GM21390 (cell line): ENCODE results near the gene ATP6V1G2.
A peak's percentile ranks its signal among the peaks of the same experiment; 100 is the strongest.
"Not testable (repeated sequence)": the region's sequence is repeated elsewhere in the genome, so short reads cannot be mapped to it uniquely, and the experiment has no call there.

Experiments used
- ATAC-seq: cut with Tn5 transposase; IDR thresholded peaks from one replicate; pipeline ENCODE4 v1.9.1; 2021; ENCODE audit not compliant: unreplicated experiment

ATP6V1G2 gene

DNA sequence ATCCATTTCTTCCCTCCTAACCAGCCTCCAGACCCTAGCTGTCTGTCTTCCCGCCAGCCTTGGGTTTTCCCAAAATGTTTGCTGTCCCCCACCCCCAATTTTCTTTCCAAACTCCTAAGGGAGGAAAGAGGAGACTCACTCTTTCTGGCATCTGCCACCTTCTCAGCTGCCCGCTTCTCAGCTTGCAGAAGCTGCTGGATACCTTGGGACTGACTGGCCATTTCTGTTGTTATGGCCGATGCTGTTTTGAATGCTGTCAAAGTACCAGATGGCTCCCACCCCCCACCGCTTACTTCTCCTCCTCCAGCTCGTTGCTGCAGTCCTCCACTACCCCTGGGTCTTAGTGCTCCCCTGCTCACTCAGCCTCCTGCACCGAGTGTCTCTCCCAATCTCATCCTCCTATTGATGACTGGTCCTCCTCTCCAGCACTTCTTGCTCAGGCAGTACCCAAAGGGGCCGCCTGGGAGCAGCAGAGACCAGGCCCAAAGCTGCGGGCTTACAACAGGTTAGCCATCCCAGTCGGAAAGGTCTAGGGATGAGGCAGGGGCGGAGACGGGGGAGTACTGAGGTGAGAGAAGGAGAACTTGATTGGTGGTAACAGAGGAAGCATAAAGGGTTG is at the start of gene ATP6V1G2:
Gene ATP6V1G2 (minus strand): TSS at position 270 of the 619 bp plus-strand sequence. CDS start 49 bp downstream, at position 221.
- ATAC-seq: peak; percentile 43

DNA sequence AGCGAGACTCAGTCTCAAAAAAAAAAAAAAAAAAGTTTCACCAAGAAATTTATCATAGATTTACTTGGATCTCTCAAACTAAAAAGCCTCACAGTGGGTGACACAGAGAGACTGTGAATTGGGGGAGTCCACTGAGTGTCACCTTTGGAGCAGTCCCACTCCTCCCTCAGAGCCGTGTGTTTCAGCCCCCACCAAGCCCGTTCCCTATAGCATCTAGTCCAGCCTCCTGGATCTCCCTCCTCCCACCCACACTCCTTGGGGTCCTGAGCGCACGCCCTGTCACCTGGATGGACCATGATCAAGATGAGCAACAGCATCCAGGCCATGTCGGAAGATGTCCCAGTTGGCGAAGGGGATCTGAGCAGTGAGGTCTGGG is 46.0 kb upstream of the ATP6V1G2 start:
- ATAC-seq: no peak

DNA sequence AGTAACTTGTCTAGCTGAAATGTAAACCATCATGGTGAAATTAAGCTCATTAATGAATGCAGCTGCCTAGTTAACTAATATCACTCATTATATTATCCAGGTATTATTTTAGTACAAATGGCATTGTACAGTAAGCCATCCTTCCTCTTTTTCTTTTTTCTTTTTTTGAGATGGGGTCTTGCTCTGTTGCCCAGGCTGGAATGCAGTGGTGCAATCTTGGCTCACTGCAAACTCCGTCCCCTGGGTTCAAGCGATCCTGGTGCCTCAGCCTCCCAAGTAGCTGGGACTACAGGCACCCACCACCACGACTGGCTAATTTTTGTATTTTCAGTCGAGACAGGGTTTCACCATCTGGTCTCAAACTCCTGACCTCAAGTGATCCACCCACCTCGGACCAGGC is 44.3 kb upstream of the ATP6V1G2 start:
- not testable (repeated sequence) for ATAC-seq

DNA sequence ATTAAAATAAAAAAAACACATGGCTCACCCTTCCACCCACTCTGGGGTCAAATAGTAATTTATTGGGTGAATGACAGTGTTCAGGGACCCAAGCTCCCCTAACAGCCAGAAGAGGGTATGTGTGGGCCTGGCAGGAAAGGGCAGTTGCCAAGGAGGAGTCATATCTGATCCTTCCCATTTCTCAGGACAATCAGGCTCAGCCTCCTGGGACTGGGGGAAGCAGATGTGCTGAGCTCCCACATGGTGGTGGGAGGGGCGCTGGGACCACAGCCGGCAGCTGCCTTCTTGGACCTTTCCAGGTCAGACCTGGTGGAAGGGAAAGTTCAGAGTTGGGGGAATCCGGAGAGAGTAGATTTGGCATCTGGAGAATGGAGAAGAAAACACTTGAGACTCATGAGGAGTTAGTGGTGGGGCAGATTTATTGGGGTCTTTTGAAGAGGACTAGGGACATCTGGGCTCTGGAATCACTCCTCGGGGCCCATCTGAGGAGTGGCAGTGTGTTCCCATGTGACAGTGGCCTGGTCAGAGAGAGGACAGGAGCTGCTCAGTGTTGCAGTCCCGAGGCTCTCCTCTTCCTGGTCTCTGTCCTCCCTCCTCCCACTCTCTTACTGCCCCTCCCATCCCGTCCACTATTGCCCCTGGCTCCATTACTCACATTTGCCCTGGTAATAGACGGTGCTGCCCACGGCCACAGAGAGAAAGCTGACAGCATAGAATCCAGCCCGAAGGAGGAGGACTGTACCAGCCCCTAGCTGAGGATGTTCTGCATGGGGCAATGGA is 42.7 kb upstream of the ATP6V1G2 start:
- ATAC-seq: no peak

DNA sequence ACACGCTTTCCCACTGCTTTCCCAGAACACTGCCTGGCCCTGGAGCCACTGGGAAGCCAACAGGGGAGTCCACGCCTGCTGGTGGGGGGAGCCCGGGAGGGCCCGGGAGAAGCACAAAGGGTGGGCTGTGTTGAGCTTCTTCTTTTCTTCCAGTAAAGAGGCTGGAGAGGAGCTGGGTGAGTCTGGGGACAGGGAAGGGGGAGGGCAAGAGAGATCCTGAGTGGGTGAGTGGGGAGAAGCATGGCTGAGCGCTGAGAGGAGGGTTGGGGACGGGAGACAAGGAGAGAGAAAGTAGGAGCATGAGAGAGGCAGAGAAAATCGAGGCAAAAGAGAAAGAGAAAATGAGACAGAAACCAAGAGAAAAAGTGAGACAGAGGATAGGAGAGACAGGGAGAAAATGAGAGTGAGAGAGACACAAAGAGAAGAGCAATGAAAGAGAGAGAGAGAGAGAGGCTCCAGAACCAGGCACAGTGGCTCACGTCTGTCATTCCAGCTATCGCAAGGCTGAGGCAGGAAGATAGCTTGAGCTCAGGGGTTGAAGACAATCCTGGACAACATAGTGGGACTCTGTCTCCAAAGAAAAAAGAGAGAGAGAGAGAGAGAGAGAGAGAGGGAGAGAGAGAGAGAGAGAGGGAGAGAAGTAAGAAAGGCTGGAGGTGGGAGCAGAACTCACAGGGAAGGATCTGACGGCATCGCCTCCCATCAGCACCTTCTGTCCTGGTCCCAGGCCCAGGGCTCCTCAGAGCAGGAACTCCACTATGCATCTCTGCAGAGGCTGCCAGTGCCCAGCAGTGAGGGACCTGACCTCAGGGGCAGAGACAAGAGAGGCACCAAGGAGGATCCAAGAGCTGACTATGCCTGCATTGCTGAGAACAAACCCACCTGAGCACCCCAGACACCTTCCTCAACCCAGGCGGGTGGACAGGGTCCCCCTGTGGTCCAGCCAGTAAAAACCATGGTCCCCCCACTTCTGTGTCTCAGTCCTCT is 41.7 kb upstream of the ATP6V1G2 start:
- no peak for ATAC-seq

DNA sequence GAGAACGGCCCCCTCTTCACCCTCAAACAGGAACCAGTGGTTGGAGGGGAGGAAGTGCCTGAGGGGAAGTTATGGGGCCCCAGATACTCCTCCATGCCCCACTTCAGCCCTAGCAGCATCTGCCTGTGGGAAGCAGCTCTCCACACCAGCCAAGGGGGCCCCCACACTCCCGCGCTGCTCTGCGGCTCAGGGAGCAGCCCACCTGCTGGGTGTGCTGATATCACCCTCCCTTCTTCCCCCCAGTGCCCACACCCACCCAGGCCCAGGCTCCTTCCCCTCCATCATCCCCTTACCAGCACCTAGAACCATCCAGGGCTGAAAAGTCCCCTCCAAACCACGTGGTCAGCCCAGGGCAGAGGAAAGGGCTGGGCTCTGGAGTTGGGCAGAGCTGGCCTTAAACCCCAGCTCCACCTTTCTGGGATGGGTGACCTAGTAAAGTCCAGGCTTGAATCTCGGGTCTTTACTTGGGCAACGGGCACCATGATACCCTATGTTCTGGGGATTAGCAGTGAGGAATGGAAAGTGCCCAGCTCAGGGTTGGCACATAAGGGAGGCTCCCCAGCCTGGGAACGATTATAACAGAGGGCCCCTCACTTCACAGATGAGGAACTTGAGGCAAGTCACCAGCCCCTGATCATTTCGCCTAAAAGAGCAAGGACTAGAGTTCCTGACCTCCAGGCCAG is 40.3 kb upstream of the ATP6V1G2 start:
- no peak for ATAC-seq

DNA sequence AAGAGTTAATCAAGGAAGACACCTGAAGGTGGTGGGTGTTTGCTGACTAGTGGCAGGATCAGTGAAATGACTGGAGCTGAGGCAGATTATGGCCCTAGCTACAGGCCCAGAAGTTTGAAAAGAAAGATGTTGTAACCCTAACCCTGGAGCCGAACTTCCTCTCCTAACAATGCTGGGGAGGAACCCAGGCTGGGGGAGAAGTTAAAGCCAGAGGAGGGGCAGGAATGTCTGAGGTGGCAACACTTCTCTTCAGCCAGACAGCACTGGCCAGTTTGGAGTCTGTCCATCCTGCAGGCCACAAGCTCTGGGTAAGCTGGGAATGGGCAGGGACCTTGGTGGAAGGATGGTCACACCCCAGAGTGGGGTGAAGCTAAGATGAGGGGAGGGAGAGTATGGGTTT is 39.6 kb upstream of the ATP6V1G2 start, which contains the start of gene LST1:
Gene LST1 (plus strand): TSS at position 270 of the 400 bp plus-strand sequence. CDS start 1,023 bp downstream, outside the sequence.
- ATAC-seq: no peak

DNA sequence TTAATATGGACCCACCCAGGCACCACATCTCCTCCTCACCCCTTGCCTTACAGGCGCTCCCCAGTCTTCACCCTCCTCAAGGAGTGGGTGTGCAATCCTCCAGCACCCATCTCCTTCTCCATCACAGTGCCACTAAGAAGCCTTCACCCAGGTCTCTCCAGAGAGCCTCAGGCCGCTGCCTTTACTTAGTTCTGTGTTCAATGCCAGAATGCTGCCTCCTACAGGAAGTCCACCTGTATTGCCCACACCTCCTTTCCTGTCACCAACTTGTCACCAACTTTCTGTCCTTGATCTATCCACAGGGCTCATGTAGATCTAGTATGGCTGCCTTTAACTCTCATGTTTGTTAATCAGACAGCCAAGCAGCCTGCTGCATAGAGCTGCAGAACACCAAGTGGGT is 39.1 kb upstream of the ATP6V1G2 start:
- ATAC-seq: no peak

DNA sequence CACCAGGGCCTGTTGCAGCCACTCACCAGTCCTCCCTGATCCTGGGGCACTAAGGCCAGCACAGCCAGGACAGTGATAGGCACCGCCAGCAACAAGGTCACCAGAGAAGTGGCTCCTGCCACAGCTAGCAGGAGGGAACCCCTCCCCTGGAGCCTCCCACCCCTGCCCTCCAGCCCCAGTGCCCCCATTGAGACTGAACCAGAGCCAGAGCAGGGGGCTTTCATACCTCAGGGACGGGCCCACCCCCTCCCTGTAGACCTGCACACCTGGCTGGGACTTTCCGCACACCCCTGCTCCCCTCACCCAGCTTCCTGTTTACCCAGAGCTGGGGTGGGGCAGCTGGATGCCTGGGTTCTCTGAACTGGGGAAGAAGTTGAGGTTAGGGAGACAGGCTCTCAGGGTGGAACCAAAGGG is 35.8 kb upstream of the ATP6V1G2 start, which contains the start of gene LTB:
Gene LTB (minus strand): TSS at position 195 of the 414 bp plus-strand sequence. CDS start 7 bp downstream, at position 188.
- no peak for ATAC-seq

DNA sequence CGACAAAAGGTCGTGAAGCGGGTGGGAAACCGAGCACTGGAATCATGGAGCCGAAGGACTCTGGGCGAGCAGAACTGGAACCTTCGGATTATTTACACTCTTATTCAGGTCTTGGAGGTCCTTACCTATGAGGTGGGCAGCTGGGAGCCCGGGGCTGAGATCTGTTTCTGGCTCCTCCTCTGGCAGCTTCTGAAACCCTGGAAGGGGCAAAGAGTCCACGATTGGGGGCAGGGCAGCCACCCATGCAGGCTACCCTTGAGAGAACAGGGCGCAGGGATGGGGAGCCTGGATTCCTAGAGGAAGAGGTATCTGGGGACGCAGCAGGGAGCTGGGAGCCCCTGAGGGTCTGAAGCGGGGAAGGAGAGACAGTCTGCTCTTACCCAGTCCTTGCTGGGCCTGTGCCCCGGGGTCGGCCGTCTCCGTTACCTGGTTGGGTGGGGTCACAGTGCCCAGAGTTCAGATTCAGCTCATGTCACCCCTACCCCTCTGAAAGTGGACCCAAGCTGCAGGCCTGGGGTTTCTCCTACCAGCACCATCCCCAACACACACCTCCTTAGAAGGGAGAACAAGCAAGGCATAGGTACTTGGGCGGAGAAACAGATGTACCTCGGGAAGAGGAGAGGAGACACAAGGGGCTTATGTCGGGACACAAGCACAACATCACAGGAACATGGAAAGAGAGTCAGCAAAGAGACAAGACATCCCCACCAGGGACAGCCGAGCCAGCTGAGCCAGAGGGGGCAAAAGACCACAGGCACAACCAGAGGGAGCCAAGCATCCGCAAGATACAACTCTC is 35.2 kb upstream of the ATP6V1G2 start:
- no peak for ATAC-seq

DNA sequence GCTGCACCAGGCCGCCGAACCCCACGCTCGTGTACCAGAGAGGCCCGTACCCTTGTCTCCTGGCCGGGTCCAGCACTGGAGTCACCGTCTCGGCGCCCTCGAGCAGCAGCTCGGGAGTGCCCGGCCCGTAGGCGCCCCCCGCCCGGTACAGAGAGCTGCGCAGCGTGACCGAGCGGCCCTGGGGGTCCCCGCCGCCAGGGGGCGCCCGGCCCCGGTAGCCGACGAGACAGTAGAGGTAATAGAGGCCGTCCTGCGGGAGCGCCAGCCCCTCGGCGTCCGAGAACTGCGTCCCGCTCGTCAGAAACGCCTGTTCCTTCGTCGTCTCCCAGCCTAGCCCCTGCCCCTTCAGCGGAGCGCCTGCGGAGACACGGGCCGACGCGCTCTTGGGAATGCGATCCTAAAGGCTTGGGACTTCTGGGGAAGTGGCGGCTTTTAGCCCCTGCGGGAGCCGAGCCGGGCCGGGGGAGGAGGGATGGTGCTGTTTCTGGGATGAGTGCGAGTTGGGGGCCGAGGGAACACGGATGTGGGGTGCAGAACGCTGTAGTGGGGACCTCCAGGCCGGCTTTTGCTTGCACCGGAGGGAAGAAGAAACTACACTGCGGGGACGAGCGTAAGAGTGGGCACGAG is 34.5 kb upstream of the ATP6V1G2 start:
- ATAC-seq: peak; percentile 63

DNA sequence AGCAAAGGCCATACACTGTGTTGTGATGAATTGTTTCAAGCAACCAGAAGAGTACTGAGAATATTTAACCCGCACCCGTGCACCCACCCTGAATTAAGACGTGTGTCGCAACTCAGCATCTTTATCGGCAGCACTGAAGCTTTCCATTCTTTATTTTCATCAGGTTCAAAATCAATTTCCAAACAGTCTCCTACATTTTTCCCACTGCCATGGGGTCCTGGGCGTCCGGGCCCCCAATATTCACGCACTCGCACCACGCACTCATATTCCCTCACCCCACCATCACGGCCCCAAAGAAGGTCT is 34.0 kb upstream of the ATP6V1G2 start:
- ATAC-seq: no peak

DNA sequence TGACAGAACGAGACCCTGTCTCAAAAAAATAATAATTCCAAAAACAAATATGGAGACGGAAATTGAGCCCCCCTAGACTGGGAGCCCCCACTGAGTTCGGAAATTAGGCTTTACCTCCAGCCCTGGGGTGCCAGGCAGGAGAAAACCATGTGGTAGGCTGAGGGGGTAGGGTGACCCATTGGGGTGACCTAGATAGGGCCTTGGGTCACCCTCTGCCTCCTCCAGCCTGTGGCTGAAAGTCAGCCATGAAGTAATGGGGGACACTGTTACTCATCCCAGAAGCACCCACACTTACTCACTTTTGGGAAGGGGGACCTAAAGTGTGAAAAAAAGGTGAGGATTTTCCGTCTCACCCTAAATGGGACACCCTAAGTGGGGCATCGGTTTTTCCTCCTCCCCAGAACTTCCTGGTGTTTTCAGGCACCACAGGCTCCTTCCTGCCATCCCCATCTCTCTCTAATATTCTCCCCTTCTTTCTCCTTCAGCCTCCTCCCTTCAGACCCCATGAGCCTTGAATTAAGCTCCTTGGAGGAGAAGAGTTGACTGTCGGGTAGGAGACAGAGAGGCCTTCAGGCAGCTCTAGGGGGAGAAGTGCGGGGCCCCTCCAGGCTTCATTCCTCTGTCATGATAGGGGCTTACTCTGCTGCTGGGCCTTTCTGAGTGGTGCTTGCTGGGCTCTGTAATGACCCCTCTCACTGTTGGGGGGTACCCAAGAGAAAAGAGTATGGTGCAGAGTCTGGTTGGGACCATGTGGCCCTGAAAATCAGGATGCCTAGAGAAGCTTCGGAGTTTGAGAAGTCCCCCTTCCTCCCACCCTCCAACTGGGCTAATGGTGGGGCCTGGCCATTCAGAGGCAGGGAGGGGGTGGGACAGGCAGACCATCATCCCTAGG is 33.4 kb upstream of the ATP6V1G2 start:
- no peak for ATAC-seq

DNA sequence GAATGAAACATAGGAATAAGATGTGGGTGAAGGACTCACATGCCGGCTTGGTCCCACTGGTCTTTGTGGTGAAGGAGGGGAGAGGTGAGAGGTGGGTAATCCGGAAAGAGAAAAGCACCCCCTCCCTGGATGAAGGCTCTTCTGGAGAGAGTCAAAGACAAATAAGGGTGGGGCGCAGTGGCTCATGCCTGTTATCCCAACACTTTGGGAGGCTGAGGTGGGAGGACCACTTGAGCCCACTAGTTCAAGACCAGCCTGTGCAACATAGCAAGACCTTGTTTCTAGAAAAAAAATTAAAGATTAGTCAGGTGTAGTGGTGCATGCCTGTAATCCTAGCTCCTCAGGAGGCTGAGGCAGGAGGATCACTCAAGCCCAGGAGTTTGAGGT is 32.7 kb upstream of the ATP6V1G2 start:
- ATAC-seq: no peak

DNA sequence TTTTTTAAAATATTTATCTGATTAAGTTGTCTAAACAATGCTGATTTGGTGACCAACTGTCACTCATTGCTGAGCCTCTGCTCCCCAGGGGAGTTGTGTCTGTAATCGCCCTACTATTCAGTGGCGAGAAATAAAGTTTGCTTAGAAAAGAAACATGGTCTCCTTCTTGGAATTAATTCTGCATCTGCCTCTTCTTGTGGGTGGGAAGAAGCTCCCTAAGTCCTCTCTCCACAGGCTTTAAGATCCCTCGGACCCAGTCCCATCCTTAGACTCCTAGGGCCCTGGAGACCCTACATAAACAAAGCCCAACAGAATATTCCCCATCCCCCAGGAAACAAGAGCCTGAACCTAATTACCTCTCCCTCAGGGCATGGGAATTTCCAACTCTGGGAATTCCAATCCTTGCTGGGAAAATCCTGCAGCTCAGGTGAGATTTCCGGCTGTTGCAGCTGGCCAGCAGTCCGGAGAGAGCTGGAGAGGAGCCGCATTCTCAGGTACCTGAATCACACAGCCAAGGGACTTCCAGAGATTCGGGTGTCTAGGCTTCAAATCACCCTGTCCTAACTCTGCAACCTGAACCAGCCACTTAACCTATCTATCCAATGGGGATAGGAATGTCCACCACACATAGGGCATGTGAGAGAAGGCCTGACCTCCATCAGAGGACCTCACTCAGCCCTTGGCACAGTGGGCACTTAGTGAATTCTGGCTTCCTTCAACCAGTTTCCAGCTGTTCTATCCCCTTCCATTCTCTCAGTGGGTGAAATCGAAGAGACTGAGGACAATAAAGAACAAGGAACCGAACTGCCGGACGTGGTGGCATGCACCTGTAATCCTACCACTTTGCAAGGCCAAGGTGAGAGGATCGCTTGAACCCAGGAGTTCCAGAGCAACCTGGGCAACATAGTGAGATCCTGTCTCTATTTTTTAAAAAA is 32.0 kb upstream of the ATP6V1G2 start:
- ATAC-seq: no peak

DNA sequence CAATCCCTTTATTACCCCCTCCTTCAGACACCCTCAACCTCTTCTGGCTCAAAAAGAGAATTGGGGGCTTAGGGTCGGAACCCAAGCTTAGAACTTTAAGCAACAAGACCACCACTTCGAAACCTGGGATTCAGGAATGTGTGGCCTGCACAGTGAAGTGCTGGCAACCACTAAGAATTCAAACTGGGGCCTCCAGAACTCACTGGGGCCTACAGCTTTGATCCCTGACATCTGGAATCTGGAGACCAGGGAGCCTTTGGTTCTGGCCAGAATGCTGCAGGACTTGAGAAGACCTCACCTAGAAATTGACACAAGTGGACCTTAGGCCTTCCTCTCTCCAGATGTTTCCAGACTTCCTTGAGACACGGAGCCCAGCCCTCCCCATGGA is 31.2 kb upstream of the ATP6V1G2 start:
- no peak for ATAC-seq

DNA sequence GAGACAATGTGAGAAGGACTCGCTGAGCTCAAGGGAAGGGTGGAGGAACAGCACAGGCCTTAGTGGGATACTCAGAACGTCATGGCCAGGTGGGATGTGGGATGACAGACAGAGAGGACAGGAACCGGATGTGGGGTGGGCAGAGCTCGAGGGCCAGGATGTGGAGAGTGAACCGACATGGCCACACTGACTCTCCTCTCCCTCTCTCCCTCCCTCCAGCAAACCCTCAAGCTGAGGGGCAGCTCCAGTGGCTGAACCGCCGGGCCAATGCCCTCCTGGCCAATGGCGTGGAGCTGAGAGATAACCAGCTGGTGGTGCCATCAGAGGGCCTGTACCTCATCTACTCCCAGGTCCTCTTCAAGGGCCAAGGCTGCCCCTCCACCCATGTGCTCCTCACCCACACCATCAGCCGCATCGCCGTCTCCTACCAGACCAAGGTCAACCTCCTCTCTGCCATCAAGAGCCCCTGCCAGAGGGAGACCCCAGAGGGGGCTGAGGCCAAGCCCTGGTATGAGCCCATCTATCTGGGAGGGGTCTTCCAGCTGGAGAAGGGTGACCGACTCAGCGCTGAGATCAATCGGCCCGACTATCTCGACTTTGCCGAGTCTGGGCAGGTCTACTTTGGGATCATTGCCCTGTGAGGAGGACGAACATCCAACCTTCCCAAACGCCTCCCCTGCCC is 30.6 kb upstream of the ATP6V1G2 start:
- ATAC-seq: no peak
